ENCODE data around the gene ST14.
"Not testable (repeated sequence)": the region's sequence is repeated elsewhere in the genome, so short reads cannot be mapped to it uniquely, and the experiment has no call there.

The ST14 gene

GRCh38 chr11:130190371-130190881 lies 30.8 kb downstream of the ST14 start:
- DNase-seq = no peak

DNA sequence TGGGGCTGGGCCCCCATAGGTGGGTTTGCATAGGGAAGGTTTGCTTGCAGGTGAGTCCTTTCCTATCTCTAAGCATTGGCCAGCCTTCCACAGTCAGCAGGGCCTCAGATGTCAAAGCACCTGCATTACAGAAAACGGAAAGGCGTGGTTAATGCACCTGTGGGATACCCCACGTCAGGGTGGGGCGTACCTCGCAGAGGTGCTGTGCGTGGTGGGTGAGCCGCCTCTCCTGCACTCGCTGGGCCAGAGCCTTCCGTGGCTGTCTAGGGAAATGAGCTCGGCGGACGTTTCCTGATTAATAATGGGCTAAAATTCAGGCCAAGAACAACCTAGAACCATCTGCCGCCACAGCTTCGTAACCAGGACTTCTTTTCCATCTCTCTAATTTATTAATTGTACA lies 32.3 kb downstream of the ST14 start:
- no peak for DNase-seq

GRCh38 chr11:130192845-130193267 lies 33.3 kb downstream of the ST14 start:
- no peak for DNase-seq

DNA sequence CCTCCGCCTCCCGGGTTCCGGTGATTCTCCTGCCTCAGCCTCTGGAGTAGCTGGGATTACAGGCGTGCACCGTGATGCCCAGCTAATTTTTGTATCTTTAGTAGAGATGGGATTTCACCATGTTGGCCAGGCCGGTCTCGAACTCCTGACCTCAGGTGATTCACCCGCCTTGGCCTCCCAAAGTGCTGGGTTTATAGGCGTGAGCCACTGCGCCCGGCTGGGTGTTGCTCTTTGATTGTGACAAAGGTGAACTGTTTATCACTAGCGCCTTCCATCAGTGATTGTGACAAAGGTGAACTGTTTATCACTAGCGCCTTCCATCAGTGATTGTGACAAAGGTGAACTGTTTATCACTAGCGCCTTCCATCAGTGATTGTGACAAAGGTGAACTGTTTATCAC lies 34.0 kb downstream of the ST14 start:
- not testable (repeated sequence) for DNase-seq

GRCh38 chr11:130194241-130195023 lies 34.9 kb downstream of the ST14 start:
- no peak for DNase-seq

DNA sequence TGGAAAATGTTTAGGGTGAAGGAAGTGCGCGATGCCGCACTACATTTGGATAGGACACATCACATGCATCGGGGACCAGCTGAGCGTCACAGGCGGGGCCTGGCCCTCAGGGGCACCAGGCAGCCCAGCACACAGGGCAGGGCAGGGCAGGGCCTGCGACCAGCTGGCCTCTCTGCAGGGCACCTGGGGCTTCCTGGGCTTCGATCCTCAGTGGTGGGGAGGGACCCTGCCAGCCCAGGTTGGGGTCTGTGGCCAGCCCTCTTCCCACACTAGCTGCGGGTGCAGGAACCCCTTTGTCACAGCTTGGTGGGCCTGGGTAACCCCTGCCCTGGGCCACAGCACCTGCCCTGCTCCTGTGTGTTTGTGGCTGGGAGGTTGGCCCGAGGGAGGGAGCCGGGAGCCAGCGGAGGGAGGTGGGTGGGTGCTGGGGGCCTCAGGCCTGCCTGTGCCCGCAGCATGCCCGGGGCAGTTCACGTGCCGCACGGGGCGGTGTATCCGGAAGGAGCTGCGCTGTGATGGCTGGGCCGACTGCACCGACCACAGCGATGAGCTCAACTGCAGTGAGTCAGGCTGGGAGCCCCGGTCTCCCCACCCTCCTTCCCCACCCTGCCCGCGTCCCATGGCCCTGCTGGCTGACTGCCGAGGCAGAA lies 37.9 kb downstream of the ST14 start:
- no peak for DNase-seq

GRCh38 chr11:130198292-130198691 lies 38.7 kb downstream of the ST14 start:
- DNase-seq = no peak

- DNase-seq = no peak
Observed at GRCh38 chr11:130198964-130199363, 39.4 kb downstream of the ST14 start.

GRCh38 chr11:130199792-130200191 lies 40.2 kb downstream of the ST14 start:
- DNase-seq = no peak

GRCh38 chr11:130201026-130201425 lies 41.4 kb downstream of the ST14 start:
- no peak for DNase-seq

GRCh38 chr11:130202009-130202817 lies 42.6 kb downstream of the ST14 start:
- no peak for DNase-seq

DNA sequence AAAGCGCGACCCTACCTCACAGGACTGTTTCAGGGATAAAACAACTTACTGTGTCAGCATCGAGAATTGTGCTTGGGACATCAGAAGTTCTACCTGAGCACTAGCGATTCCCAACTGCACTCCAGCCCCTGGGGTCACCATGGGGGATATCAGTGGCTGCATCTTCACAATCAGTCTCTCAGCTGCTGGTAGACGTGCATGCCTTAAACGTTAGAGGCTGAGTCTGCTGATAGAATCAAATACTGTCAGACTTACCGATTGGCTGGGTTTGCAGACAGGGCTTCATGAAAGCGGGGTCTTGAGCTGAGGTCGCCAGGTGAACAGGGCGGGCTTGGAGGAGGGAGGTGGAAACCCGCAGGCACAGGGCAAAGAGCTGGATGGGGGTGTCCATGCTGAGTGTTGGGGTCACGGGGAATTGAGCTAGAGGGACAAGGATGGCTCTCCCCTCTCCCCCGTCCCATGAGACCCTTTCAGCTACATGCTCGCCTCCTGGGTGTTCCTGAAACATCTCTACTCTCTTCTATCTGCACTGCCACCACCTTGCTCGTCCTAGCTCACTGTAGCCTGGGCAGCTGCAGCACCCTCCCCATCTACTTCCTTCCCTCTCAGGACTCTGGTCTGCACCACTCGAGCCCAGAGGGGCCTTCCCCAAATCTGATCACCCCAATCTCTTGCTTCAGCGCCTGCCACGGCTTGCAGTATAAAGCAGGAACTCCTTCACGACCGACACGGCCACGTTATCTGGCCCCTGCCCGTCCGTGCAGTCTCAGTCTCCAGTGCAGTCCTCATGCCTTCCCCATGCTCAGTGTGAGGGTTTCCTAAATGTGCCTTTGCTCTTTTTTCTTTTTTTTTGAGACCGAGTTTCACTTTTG lies 43.5 kb downstream of the ST14 start:
- DNase-seq = no peak

DNA sequence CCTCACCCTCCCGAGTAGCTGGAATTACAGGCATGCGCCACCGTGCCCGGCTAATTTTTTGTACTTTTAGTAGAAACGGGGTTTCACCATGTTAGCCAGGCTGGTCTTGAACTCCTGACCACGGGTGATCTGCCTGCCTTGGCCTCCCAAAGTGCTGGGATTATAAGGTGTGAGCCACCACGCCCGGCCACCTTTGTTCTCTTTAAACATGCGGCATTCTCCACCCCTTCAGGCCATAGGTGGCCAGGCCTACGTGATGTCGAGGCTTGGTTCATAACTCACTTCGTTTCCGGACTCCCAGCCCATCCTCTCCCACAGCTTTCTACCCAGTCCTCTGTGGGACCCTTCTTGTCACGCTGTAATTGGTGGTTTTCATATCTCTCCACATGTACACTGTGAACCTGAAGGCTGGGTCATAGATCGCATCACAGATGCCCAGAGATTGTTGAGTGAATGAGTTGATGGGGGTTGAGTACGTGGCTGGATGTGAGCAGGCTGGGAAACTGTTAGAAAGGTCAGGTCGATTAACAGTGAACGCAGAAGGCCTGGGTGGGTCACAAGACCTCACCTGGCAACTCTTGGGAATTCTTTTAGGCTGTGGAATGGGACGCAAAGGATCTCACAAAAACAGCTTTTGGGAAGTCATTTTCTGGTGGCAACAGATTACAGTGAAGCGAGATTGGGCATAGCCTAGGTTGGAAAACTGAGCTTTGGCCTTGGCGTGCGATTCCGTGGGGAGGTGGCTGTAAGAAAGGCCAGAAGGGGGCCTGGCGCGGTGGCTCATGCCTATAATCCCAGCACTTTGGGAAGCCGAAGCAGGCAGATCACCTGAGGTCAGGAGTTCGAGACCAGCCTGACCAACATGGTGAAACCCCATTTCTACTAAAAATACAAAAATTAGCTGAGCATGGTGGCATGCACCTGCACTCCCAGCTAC lies 44.5 kb downstream of the ST14 start:
- no peak for DNase-seq

DNA sequence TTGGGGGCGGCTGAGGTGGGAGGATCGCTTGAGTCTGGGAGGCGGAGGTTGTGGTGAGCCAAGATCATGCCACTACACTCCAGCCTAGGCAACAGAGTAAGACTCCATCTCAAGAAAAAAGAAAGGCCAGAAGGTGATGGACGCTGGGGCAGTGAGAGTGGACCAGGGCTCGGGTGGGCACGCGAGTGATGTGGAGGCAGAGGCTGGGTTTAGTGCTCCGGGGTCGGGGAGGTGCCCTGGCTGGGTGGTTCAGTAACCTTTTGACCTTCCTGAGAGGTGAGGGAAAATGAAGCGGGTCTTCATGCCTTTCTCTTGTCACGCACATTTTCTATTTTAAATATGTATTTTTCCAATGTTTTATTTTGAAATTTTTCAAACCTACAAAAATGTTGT lies 45.1 kb downstream of the ST14 start:
- DNase-seq = no peak

- no peak for DNase-seq
Observed at GRCh38 chr11:130206141-130206540, 46.6 kb downstream of the ST14 start.

DNA sequence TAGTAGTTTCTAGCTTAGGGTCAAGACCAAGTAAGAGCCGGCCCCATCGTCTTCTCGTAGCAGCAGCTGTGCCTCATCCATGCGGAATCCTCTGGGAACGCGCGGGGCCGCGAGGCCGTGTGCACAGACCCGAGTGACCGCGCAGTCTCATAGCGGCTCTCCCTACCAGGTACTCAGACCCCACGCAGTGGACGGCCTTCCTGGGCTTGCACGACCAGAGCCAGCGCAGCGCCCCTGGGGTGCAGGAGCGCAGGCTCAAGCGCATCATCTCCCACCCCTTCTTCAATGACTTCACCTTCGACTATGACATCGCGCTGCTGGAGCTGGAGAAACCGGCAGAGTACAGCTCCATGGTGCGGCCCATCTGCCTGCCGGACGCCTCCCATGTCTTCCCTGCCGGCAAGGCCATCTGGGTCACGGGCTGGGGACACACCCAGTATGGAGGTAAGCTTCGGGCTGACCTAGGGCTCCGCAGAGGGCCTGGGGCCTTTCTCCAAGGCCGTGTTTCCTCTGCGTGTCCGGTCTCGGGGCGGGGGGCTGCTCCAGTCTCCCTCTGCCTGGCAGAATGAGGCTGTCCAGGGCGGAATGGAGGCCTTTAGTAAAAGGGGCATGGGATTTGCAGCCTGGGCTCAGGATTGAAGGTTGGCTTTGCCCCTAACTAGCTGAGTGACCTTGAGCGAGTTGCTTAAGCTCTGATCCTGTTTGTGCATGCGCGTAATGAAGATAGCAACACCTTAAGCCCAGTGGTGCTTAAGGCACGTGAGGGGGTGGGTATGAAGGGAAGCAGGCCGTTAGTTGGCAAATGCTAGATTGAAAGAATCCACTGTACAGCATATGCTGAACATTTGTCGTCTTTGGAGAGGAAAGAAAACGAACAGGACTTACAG lies 48.9 kb downstream of the ST14 start:
- no peak for DNase-seq

DNA sequence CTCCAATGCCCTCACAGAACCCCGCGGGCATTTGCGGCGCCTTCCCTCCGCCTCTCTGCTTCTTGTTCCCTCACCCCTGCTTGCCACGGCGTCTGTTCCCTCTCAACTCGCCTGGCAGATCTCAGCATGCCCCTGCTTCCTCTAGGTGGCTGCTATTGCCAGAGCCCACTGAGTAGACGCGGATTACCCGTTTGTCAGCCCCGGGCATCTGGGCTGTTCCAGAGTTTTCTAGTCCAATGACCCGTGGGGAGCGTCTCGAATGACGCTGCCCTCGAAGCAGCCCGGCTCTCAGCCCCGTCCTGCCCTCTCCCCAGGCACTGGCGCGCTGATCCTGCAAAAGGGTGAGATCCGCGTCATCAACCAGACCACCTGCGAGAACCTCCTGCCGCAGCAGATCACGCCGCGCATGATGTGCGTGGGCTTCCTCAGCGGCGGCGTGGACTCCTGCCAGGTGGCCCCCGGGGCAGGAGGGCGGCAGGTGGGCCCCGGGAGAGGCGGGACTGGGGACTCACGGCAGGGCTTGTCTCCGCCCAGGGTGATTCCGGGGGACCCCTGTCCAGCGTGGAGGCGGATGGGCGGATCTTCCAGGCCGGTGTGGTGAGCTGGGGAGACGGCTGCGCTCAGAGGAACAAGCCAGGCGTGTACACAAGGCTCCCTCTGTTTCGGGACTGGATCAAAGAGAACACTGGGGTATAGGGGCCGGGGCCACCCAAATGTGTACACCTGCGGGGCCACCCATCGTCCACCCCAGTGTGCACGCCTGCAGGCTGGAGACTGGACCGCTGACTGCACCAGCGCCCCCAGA lies 49.7 kb downstream of the ST14 start:
- no peak for DNase-seq

DNA sequence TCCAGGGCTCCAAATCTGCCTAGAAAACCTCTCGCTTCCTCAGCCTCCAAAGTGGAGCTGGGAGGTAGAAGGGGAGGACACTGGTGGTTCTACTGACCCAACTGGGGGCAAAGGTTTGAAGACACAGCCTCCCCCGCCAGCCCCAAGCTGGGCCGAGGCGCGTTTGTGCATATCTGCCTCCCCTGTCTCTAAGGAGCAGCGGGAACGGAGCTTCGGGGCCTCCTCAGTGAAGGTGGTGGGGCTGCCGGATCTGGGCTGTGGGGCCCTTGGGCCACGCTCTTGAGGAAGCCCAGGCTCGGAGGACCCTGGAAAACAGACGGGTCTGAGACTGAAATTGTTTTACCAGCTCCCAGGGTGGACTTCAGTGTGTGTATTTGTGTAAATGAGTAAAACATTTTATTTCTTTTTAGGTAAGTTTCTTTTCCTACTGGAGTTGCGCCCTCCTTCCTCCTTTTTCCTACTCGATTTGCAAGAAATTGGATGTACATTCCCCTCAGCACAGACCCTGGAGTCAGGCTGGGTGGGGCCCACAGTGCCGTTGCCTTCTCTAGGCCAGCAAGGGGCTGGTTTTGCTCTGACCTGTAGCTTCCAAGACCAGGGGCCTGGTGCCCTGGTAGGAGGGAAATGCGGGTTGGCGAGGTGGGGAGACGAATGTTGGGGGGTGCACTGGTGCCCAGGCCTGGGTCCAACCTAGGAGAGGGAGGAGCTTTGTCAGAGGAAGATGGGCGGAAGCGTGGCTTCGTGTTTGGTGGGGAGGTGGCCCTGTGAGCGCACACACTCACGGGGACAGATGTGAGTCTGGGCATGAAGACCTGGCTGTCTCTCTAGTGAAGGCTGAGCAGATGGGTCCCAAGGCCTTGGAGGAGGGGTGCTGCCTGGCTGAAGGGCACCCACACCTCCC lies 50.6 kb downstream of the ST14 start:
- no peak for DNase-seq
